Sigmoid colon (tissue), 7 donors: ENCODE results near the gene KDM3B. TPM values are rescaled to one million over a fixed set of nuclear protein-coding genes. Genes with fewer than 3 reads are reported as not detected.

Source experiments
- DNase-seq: peaks from one replicate; pipeline ENCODE4 v3.0.0-alpha.2; 2019
- H3K27ac ChIP-seq, 4 donors: fragments of 200-600 bp; sonication (generic); one replicate each; pipeline ENCODE4 v1.5.1; 2016 to 2019; ENCODE audit warnings: mild to moderate bottlenecking in 1 of 4
- H3K27me3 ChIP-seq, 3 donors: fragments of 200-600 bp; sonication (generic); one replicate each; pipeline ENCODE4 v1.5.1; 2019; ENCODE audit warnings: mild to moderate bottlenecking in 1 of 3
- H3K36me3 ChIP-seq, 4 donors: fragments of 200-600 bp; sonication (generic); one replicate each; pipeline ENCODE4 v1.5.1; 2016 to 2019
- H3K4me1 ChIP-seq, 4 donors: fragments of 200-600 bp; sonication (generic); one replicate each; pipeline ENCODE4 v1.5.1; 2017 to 2019
- H3K4me3 ChIP-seq, 4 donors: fragments of 200-600 bp; sonication (generic); one replicate each; pipeline ENCODE4 v1.5.1; 2017 to 2019; ENCODE audit warnings: mild to moderate bottlenecking in 2 of 4, moderate library complexity in 1 of 4
- H3K9me3 ChIP-seq, 4 donors: fragments of 200-600 bp in 3 of 4; sonication (generic) in 3 of 4; one replicate each; pipeline versions ENCODE4 v1.5.1 to v1.6.1; 2013 to 2019
- EP300 ChIP-seq, 4 donors: sonication (generic); formaldehyde crosslinking; IDR thresholded peaks; one replicate each; pipeline ENCODE4 v1.6.1; 2017; ENCODE audit warnings: antibody characterized with exemption in 4 of 4
- POLR2A ChIP-seq, 2 donors: fragments of 450-650 bp; IDR thresholded peaks; one replicate each; pipeline ENCODE4 v1.6.1; 2016; ENCODE audit warnings: antibody characterized with exemption in 2 of 2, mild to moderate bottlenecking in 2 of 2, moderate library complexity in 2 of 2
- POLR2AphosphoS5 ChIP-seq, 4 donors: sonication (generic); formaldehyde crosslinking; IDR thresholded peaks; one replicate each; pipeline ENCODE4 v1.6.1; 2017; ENCODE audit warnings: antibody characterized with exemption in 4 of 4
- WGBS, 2 donors: extraction: QIAGEN DNeasy Blood & Tissue Kit; methylation state at CpG; one replicate each; pipeline ENCODE4 v1.1.7; 2013; 5-methylcytosine and 5-hydroxymethylcytosine counted together
- intact Hi-C: fragments of 100-400 bp; cut with DNase I; formaldehyde crosslinking; loops from one replicate; pipeline ENCODE4 v1.15.1; 2023
- polyA plus RNA-seq, 3 donors: library from polyadenylated mRNA; stranded (reverse); fragments of 200-250 nt; gene quantifications; one replicate each; pipeline ENCODE4 v1.2.3, GENCODE V29; 2013
- total RNA-seq, 4 donors: library from RNA; depleted of rRNA; stranded (reverse); fragments of >200 nt; gene quantifications; one replicate each; pipeline ENCODE4 v1.1.0, GENCODE V29; 2016
- TF ChIP-seq, protein P1 (sequence below), 4 experiments: fragments of 450-650 bp in 3 of 4; fragments of 200-600 bp in 1 of 4; IDR thresholded peaks; one replicate each; pipeline ENCODE4 v1.5.1; 2016 to 2019; ENCODE audit warnings: antibody characterized with exemption in 4 of 4, mild to moderate bottlenecking in 3 of 4, moderate library complexity in 2 of 4
- donor health status: healthy with polysubstance abuse.
- donor health status: Bipolar disorder and iron deficiency.
- donor health status: healthy.

Gene KDM3B
- total and polyA plus RNA-seq, 7 donors = 16.2 to 69.6 (median 54.8) TPM

DNA sequence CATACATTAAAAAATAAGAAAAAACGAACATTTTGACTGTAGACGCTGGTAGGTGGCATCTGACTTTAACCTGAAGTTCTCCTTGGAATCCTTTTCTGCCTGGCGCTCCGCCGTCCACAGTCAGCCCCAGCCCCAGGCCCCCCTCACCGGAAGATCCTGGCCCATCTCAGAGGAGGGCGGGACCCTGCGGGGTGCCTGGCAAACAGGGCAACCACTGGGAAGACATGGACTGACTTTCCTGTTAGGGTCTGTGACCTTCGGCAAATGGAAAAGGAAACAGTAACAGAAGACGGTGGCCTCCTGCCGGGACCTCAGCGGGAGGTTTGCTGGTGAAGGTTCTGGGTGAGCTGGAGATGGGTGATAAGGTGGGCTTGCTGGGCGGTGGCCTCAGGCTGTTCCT, 101.1 kb downstream of the KDM3B start:
- Histone ChIP-seq H3K27ac (no peak overlapping the region), H3K4me1 (peaks cover 0 to 21% (median 17%) of the 10 kb centered on the region in 4 donors), H3K9me3 (no peaks in the 10 kb centered on the region), H3K27me3 (no peaks in the 10 kb centered on the region), H3K36me3 (no peaks in the 10 kb centered on the region), H3K4me3 (no peak overlapping the region)
- intact Hi-C loops = no loop called here
- TF ChIP-seq, protein P1, sequence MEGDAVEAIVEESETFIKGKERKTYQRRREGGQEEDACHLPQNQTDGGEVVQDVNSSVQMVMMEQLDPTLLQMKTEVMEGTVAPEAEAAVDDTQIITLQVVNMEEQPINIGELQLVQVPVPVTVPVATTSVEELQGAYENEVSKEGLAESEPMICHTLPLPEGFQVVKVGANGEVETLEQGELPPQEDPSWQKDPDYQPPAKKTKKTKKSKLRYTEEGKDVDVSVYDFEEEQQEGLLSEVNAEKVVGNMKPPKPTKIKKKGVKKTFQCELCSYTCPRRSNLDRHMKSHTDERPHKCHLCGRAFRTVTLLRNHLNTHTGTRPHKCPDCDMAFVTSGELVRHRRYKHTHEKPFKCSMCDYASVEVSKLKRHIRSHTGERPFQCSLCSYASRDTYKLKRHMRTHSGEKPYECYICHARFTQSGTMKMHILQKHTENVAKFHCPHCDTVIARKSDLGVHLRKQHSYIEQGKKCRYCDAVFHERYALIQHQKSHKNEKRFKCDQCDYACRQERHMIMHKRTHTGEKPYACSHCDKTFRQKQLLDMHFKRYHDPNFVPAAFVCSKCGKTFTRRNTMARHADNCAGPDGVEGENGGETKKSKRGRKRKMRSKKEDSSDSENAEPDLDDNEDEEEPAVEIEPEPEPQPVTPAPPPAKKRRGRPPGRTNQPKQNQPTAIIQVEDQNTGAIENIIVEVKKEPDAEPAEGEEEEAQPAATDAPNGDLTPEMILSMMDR (IDR thresholded peaks at IDR 0.05) = no peak
- peak; percentile 46 for DNase-seq
- 88 to 93% methylated on average over 13 of the region's 13 CpGs for WGBS, 2 donors

DNA sequence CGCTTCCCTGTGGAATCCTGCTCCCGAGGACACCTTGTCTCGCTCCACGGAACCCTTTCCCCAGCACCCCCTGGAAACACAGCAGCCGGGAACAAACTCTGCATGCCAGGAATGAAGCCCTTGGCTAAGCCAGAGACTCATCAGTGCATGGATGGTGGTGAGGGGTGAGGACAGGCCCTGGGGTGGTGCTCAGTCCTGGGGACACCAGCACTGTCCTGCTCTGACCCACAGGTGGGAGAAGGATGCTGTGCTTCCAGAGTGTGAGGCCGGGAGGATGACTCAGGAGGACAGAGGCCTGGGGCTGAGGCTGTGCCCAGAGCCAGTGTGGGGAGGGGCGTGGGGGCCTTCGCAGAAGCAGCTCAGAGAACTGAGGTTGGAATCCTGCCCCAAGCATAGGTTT, 101.6 kb downstream of the KDM3B start:
- no peaks in the 10 kb centered on the region for H3K36me3 ChIP-seq
- no peaks in the 10 kb centered on the region for H3K9me3 ChIP-seq
- TF ChIP-seq, protein P1 (IDR thresholded peaks at IDR 0.05) = no peak
- TF ChIP-seq POLR2A (IDR thresholded peaks at IDR 0.05) (no peak), POLR2AphosphoS5 (IDR thresholded peaks at IDR 0.05) (no peak), EP300 (IDR thresholded peaks at IDR 0.05) (no peak)
- no peak overlapping the region for H3K27ac ChIP-seq
- intact Hi-C loops = no loop called here
- 84 to 93% methylated on average over 8 of the region's 8 CpGs for WGBS, 2 donors
- no peaks in the 10 kb centered on the region for H3K27me3 ChIP-seq
- peaks cover 0 to 26% (median 19%) of the 10 kb centered on the region in 4 donors for H3K4me1 ChIP-seq
- no peak overlapping the region for H3K4me3 ChIP-seq
- DNase-seq = peak; percentile 55

DNA sequence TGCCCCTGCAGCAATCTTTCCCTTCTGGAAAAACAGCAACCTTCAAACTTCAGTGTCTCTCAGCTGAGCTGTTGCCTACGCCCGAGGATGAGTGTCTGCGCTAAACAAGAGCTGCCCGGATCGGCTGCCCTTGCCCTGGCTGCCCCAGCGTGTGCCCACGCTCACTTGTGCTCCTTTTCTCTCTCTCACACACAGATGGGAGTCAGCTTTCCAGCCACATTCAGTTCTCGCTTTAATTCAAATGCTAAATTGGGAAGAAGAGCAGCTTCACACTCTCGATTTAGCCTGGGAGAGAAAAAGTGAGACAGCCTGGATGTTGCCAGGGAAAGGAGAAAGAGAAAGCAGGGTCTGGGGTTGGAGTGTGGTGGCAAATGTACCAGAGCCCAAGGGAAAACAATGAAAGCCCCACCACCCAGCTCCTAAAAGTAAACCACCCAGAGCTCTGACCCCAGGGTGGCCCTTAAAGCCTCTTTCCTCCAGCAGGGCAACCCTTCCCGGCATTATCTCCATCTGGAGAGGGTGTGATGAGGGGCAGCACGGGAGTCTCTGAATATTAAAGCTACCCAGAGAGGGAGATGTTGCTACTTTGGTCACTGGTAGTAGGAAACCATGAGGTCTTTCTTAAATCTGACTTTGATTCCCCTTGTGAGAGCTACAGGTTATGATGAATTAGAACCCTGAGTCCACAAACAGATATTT, 102.9 kb downstream of the KDM3B start:
- no peak overlapping the region for H3K4me3 ChIP-seq
- WGBS, 2 donors = 82% methylated on average over 11 of the region's 11 CpGs
- intact Hi-C loops = no loop called here
- no peaks in the 10 kb centered on the region for H3K36me3 ChIP-seq
- no peaks in the 10 kb centered on the region for H3K27me3 ChIP-seq
- H3K27ac ChIP-seq = no peak overlapping the region
- peaks cover 0 to 17% (median 8%) of the 10 kb centered on the region in 4 donors for H3K4me1 ChIP-seq
- TF ChIP-seq EP300 (IDR thresholded peaks at IDR 0.05) (no peak), POLR2A (IDR thresholded peaks at IDR 0.05) (no peak), POLR2AphosphoS5 (IDR thresholded peaks at IDR 0.05) (no peak)
- TF ChIP-seq, protein P1 (IDR thresholded peaks at IDR 0.05) = no peak
- peak; percentile 51 for DNase-seq
- H3K9me3 ChIP-seq = no peaks in the 10 kb centered on the region

DNA sequence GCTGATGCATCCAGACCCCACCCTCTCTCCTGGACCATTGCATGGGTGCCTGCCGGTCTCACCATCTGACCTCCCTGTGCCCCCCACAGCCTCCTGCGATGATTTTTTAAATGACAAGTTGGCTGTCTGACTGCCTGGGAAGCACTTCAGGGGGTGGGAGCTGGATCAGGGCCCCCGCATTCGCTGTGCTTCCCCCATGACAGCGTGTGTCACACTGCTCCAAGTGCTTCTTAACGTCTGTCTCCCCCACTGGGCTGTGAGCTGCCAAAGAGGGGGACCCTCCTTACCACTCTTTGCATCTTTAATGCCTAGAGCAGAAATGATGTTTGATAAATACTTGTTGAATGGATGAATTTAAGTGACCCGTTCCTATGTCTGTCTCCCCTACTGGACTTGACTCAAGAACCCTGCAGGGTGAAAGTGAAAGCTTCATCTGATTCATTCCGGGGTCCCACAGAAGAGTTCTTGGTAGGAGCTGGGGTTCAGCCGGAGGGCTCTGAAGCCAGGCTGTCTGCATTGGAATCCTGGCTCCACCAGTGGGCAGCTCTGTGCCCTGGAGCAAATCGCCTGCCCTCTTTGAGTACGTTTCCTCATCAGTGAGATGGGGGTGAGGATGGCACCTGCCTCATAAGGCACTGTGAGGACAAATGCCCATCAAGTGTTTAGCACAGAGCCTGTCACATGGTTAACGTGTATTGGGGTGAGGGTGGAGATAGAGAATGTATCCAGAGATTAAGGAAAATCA, 105.2 kb downstream of the KDM3B start:
- Histone ChIP-seq H3K36me3 (no peaks in the 10 kb centered on the region), H3K27ac (no peak overlapping the region), H3K27me3 (no peaks in the 10 kb centered on the region), H3K4me3 (no peak overlapping the region), H3K4me1 (peaks cover 0 to 17% (median 10%) of the 10 kb centered on the region in 4 donors), H3K9me3 (no peaks in the 10 kb centered on the region)
- WGBS, 2 donors = 72 to 81% methylated on average over 12 of the region's 12 CpGs
- intact Hi-C loops = no loop called here
- no peak for DNase-seq
- TF ChIP-seq POLR2A (IDR thresholded peaks at IDR 0.05) (no peak), EP300 (IDR thresholded peaks at IDR 0.05) (no peak), POLR2AphosphoS5 (IDR thresholded peaks at IDR 0.05) (no peak)
- TF ChIP-seq, protein P1 (IDR thresholded peaks at IDR 0.05) = no peak
